OCI-LY3 (cell line): ENCODE measurements around the gene AKR1E2.

ENCODE experiments used
- H2AFZ ChIP-seq: fragments of 200-600, 300-600 bp; shearing (Covaris generic); 2 replicates; pipeline ENCODE4 v1.6.0; 2014; ENCODE audit warnings: antibody characterized with exemption, low read depth, low read length
- H3K27ac ChIP-seq: fragments of 200-600, 300-600 bp; sonication (generic); 2 replicates; pipeline ENCODE4 v1.5.1; 2014; ENCODE audit warnings: mild to moderate bottlenecking, low read length, moderate library complexity, mixed read lengths
- H3K27me3 ChIP-seq: fragments of 200-600, 300-600 bp; sonication (generic); 2 replicates; pipeline ENCODE4 v1.6.1; 2014; ENCODE audit warnings: low read depth, low read length, mixed read lengths
- H3K36me3 ChIP-seq: fragments of 200-600, 300-600 bp; sonication (generic); replicated peaks from 2 replicates; pipeline ENCODE3; 2014; ENCODE audit warnings: low read depth, low read length, mixed read lengths
- H3K4me1 ChIP-seq: fragments of 300-600, 200-600 bp; sonication (generic); 2 replicates; pipeline ENCODE4 v1.6.1; 2014; ENCODE audit warnings: low read length, mixed read lengths
- H3K4me2 ChIP-seq: fragments of 200-600, 300-600 bp; sonication (generic); 2 replicates; pipeline ENCODE4 v1.6.1; 2014; ENCODE audit warnings: low read length, mixed read lengths
- H3K4me3 ChIP-seq: fragments of 300-600, 200-600 bp; sonication (generic); 2 replicates; pipeline ENCODE4 v1.5.1; 2014; ENCODE audit warnings: antibody characterized with exemption, mild to moderate bottlenecking, low read length, moderate library complexity
- H3K79me2 ChIP-seq: fragments of 300-600, 200-600 bp; shearing (Covaris generic); 2 replicates; pipeline ENCODE4 v1.6.1; 2014; ENCODE audit warnings: mild to moderate bottlenecking, low read length, mixed read lengths
- H3K9ac ChIP-seq: fragments of 300-600, 200-600 bp; shearing (Covaris generic); 2 replicates; pipeline ENCODE4 v1.6.0; 2014; ENCODE audit warnings: mild to moderate bottlenecking, low read length, moderate library complexity
- H3K9me3 ChIP-seq: fragments of 200-600, 300-600 bp; shearing (Covaris generic); 2 replicates; pipeline ENCODE4 v1.6.1; 2014; ENCODE audit warnings: low read length, mixed read lengths; ENCODE audit not compliant: insufficient read depth
- H4K20me1 ChIP-seq: fragments of 200-600, 300-600 bp; sonication (generic); 2 replicates; pipeline ENCODE4 v1.6.1; 2016; ENCODE audit warnings: low read length, mixed read lengths; ENCODE audit not compliant: insufficient read depth
- EZH2phosphoT487 ChIP-seq: fragments of 200-600 bp; shearing (Covaris generic); IDR thresholded peaks from 2 replicates; pipeline ENCODE4 v1.6.1; 2018; ENCODE audit warnings: antibody characterized with exemption, mixed run types, low read depth
- TF ChIP-seq, protein P1 (sequence below): fragments of 200-600, 300-600 bp; sonication (generic); IDR thresholded peaks from 2 replicates; pipeline ENCODE4 v1.5.1; 2014; ENCODE audit warnings: antibody characterized with exemption, low read length, low read depth

The AKR1E2 gene

DNA sequence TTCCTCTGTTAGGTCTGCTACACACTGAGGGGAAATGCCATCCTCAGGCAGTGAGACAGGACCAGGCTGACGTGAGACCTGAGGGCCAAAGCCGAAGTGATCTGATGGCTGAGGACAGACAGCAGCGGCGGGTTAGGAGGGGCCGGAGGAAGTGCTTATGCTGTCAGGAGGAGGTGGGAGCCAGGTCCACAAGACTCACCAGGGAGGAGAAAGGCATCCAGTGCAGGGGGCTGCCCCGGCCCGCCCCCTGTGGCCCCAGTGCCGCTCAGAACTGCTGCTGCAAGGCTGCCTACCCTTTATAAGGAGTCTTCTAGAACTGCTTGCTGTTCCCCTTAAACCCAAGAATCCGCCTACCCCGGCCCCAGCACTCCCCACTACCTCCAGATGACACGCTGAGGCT, 19.8 kb downstream of the AKR1E2 start:
- no peaks in the 10 kb centered on the region for H4K20me1 ChIP-seq
- no peak overlapping the region for H3K4me2 ChIP-seq
- peaks cover 39% of the 10 kb centered on the region for H3K4me1 ChIP-seq
- TF ChIP-seq, protein P1, sequence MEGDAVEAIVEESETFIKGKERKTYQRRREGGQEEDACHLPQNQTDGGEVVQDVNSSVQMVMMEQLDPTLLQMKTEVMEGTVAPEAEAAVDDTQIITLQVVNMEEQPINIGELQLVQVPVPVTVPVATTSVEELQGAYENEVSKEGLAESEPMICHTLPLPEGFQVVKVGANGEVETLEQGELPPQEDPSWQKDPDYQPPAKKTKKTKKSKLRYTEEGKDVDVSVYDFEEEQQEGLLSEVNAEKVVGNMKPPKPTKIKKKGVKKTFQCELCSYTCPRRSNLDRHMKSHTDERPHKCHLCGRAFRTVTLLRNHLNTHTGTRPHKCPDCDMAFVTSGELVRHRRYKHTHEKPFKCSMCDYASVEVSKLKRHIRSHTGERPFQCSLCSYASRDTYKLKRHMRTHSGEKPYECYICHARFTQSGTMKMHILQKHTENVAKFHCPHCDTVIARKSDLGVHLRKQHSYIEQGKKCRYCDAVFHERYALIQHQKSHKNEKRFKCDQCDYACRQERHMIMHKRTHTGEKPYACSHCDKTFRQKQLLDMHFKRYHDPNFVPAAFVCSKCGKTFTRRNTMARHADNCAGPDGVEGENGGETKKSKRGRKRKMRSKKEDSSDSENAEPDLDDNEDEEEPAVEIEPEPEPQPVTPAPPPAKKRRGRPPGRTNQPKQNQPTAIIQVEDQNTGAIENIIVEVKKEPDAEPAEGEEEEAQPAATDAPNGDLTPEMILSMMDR = no peak
- no peak for TF ChIP-seq EZH2phosphoT487
- H3K36me3 ChIP-seq = no peaks in the 10 kb centered on the region
- H3K9ac ChIP-seq = no peak overlapping the region
- no peak overlapping the region for H2AFZ ChIP-seq
- no peak overlapping the region for H3K27ac ChIP-seq
- no peaks in the 10 kb centered on the region for H3K27me3 ChIP-seq
- H3K4me3 ChIP-seq = no peak overlapping the region
- H3K79me2 ChIP-seq = no peaks in the 10 kb centered on the region
- no peaks in the 10 kb centered on the region for H3K9me3 ChIP-seq

DNA sequence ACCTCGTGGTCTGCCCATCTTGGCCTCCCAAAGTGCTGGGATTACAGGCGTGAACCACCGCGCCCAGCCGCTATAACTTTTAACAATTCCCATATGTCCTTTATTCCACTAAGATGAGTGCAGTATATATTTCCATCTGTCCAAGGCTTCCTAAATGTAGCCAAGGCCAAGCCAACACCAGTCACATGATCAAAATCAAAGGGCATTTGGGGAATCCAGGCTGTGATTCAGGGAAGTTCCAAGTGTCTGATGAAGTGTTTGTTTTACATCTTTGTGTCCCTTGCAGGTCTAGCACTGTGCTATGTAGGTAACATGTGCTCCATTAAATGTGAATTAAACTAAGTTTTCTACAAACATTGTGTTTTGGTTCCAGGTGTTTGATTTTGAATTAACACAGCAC, 20.8 kb downstream of the AKR1E2 start:
- H4K20me1 ChIP-seq = no peaks in the 10 kb centered on the region
- H3K4me2 ChIP-seq = peak overlapping the region; percentile 99
- H3K4me1 ChIP-seq = peaks cover 39% of the 10 kb centered on the region
- H3K36me3 ChIP-seq = no peaks in the 10 kb centered on the region
- peak overlapping the region; percentile 91; the same call in 1 of the 2 replicates for H3K9ac ChIP-seq
- H3K9me3 ChIP-seq = no peaks in the 10 kb centered on the region
- H3K27me3 ChIP-seq = no peaks in the 10 kb centered on the region
- H3K27ac ChIP-seq = peak overlapping the region; percentile 99
- no peak overlapping the region for H2AFZ ChIP-seq
- TF ChIP-seq, protein P1 = no peak
- no peak for TF ChIP-seq EZH2phosphoT487
- no peaks in the 10 kb centered on the region for H3K79me2 ChIP-seq
- no peak overlapping the region for H3K4me3 ChIP-seq

DNA sequence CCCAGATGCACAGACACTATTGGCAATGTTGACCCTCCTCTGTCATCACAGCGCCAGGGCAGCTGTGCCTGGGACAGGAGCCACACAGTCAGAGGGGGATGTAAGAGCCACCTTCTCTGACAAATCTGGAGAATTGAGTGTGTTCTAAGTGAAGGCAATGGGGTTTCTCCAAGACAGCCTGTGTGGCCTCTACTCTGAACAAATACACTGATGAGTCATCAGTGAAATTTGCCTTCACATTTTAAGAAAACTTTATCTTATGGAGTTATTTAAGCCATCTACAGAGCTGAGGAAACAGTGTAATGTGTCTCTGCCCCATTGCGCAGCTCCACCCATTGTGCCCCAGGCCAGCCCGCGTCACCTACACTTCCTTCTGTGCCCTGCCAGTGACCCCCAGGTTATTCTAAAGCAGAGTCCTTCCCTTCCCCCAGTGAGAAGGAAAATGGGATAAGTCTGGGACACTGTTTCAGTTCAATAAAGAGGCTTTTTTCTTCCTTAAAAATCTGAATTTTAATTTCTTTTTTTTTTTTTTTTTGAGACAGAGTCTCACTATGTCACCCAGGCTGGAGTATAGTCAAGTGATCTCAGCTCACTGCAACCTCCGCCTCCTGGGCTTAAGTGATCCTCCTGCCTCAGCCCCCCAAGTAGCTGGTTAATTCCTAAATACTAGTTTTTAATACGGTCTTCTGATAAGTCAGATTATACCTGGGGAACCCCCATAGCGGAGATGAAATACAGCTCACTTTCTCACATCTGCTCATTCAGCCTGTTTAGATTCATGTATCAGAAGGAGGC, 21.8 kb downstream of the AKR1E2 start:
- Histone ChIP-seq H3K9ac (peak overlapping the region; percentile 91), H3K4me3 (peak overlapping the region; percentile 70), H3K9me3 (no peaks in the 10 kb centered on the region), H3K27ac (peak overlapping the region; percentile 99), H3K4me1 (peaks cover 39% of the 10 kb centered on the region), H3K27me3 (no peaks in the 10 kb centered on the region), H3K4me2 (peak overlapping the region; percentile 99), H3K36me3 (no peaks in the 10 kb centered on the region), H3K79me2 (no peaks in the 10 kb centered on the region), H2AFZ (no peak overlapping the region), H4K20me1 (no peaks in the 10 kb centered on the region)
- TF ChIP-seq EZH2phosphoT487 = no peak
- TF ChIP-seq, protein P1 = no peak

DNA sequence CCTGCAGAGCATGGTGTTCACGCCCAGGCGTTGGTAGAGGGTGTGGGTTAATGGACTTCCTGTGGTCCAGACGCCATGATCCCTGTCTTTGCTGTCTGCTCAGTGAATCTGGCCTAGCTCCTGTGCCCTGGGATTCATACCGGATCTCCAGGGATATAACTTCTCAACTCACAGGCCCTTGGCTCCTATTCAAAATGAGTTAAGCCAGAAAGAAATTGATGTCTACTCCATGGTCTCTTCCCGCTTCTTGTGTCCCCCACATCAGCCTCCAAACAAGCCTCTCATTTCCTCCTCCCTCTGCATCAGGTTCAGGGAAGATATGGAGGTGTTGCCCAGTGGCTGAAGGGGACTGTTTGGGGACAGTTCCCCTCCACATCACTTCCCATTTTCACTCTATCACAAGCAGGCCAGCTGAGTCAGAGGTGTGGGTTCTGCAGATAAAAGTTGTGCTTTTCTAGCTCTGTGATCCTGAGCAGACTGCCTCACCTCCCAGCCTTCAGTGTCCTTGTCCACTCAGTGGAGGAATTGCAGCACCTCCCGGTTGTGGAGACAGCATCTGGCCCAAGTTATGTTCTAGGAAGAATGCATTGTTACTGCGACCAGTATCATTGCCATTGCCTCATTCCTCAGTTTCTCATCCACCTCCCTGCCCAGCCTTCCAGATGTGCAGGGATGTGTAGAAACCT, 22.5 kb downstream of the AKR1E2 start:
- H3K4me1 ChIP-seq = peaks cover 39% of the 10 kb centered on the region
- H3K4me2 ChIP-seq = peak overlapping the region; percentile 99
- no peaks in the 10 kb centered on the region for H4K20me1 ChIP-seq
- peak overlapping the region; percentile 70 for H3K4me3 ChIP-seq
- peak overlapping the region; percentile 91 for H3K9ac ChIP-seq
- no peak for TF ChIP-seq EZH2phosphoT487
- TF ChIP-seq, protein P1 = no peak
- H3K79me2 ChIP-seq = no peaks in the 10 kb centered on the region
- H3K36me3 ChIP-seq = no peaks in the 10 kb centered on the region
- H2AFZ ChIP-seq = no peak overlapping the region
- no peaks in the 10 kb centered on the region for H3K27me3 ChIP-seq
- H3K9me3 ChIP-seq = no peaks in the 10 kb centered on the region
- peak overlapping the region; percentile 99 for H3K27ac ChIP-seq
